Smooth muscle cell (in vitro differentiated cells): ENCODE results near the gene VGF. TPM values are rescaled to one million over a fixed set of nuclear protein-coding genes. Genes with fewer than 3 reads are reported as not detected.
A peak's percentile ranks its signal among the peaks of the same experiment; 100 is the strongest.
"Not testable (repeated sequence)": the region's sequence is repeated elsewhere in the genome, so short reads cannot be mapped to it uniquely, and the experiment has no call there.

Source experiments
- DNase-seq: peaks from one replicate; lab custom pipeline; 2025; ENCODE audit not compliant: unreplicated experiment; lab: John Stamatoyannopoulos, UW
- H2AFZ ChIP-seq: fragments of 200-600 bp; sonication (generic); 2 replicates; pipeline ENCODE4 v1.6.0; 2016; ENCODE audit warnings: antibody characterized with exemption, low read depth, mild to moderate bottlenecking
- H3F3A ChIP-seq: fragments of 200-600 bp; sonication (generic); 2 replicates; pipeline ENCODE4 v1.6.0; 2017; ENCODE audit warnings: antibody characterized with exemption, low read depth
- H3K27ac ChIP-seq: fragments of 200-600 bp; sonication (generic); 2 replicates; pipeline ENCODE4 v1.5.1; 2016; ENCODE audit warnings: low read depth, mild to moderate bottlenecking
- H3K27me3 ChIP-seq: fragments of 200-600 bp; sonication (generic); 2 replicates; pipeline ENCODE4 v1.6.1; 2016; ENCODE audit warnings: low read depth, mild to moderate bottlenecking
- H3K36me3 ChIP-seq: fragments of 200-600 bp; sonication (generic); 2 replicates; pipeline ENCODE4 v1.5.1; 2016; ENCODE audit warnings: low read depth
- H3K4me1 ChIP-seq: fragments of 200-600 bp; sonication (generic); 2 replicates; pipeline ENCODE4 v1.5.1; 2016; ENCODE audit warnings: low read depth
- H3K4me2 ChIP-seq: fragments of 200-600 bp; sonication (generic); 2 replicates; pipeline ENCODE4 v1.6.0; 2016; ENCODE audit warnings: mild to moderate bottlenecking
- H3K4me3 ChIP-seq: fragments of 200-600 bp; sonication (generic); 2 replicates; pipeline ENCODE4 v1.5.1; 2016; ENCODE audit warnings: mild to moderate bottlenecking
- H3K79me2 ChIP-seq: fragments of 200-600 bp; sonication (generic); 2 replicates; pipeline ENCODE4 v1.6.0; 2016; ENCODE audit warnings: low read depth, mild to moderate bottlenecking
- H3K9ac ChIP-seq: fragments of 200-600 bp; sonication (generic); 2 replicates; pipeline ENCODE4 v1.6.0; 2016; ENCODE audit warnings: low read depth
- H3K9me3 ChIP-seq: fragments of 200-600 bp; sonication (generic); replicated peaks from 2 replicates; pipeline ENCODE4 v1.5.1; 2016; ENCODE audit warnings: low read depth
- H4K20me1 ChIP-seq: fragments of 200-600 bp; sonication (generic); 2 replicates; pipeline ENCODE4 v1.6.0; 2016; ENCODE audit warnings: low read depth
- CTCF ChIP-seq: fragments of 200-600 bp; sonication (generic); IDR thresholded peaks from 2 replicates; pipeline ENCODE4 v1.5.1; 2017; ENCODE audit warnings: borderline replicate concordance, mild to moderate bottlenecking, antibody characterized with exemption; ENCODE audit not compliant: insufficient read depth, poor library complexity, severe bottlenecking
- WGBS: methylation state at CpG from one replicate; pipeline ENCODE4 v1.1.7; 2016; ENCODE audit warnings: low lambda C conversion rate; 5-methylcytosine and 5-hydroxymethylcytosine counted together
- polyA plus RNA-seq: library from polyadenylated mRNA; unstranded; fragments of >200 nt; fragmentation: Nextera tagmentation; extraction: Ambion mirVana; gene quantifications from 2 replicates; pipeline ENCODE4 v1.2.1, GENCODE V29; 2016
- total RNA-seq: library from RNA; depleted of rRNA; stranded (reverse); fragments of >200 nt; gene quantifications from 2 replicates; pipeline ENCODE4 v1.2.3, GENCODE V29; 2014

VGF gene
- total and polyA plus RNA-seq, 2 experiments from 2014 or later = 0.25 to 0.85 TPM

- Histone ChIP-seq H3K4me2 (peak overlapping the region; percentile 68), H2AFZ (no peak overlapping the region), H3F3A (no peaks in the 10 kb centered on the region), H3K4me3 (peak overlapping the region; percentile 21), H3K36me3 (no peaks in the 10 kb centered on the region), H3K27me3 (peaks cover 43% of the 10 kb centered on the region), H3K9me3 (no peaks in the 10 kb centered on the region), H3K4me1 (no peaks in the 10 kb centered on the region), H3K9ac (no peak overlapping the region), H3K79me2 (no peaks in the 10 kb centered on the region), H4K20me1 (no peaks in the 10 kb centered on the region), H3K27ac (no peak overlapping the region)
- no peak for TF ChIP-seq CTCF
- WGBS = 20% methylated on average over 50 of the region's 75 CpGs
- DNase-seq = no peak
These were observed 36.6 kb upstream of the VGF start for GRCh38 chr7:101201695-101202602.

GRCh38 chr7:101200862-101201599 lies 35.7 kb upstream of the VGF start, which contains the start of gene MOGAT3:
Gene MOGAT3 (minus strand): TSS chr7:101201036. CDS start chr7:101200854, 182 bp downstream.
- TF ChIP-seq CTCF = no peak
- Histone ChIP-seq H4K20me1 (no peaks in the 10 kb centered on the region), H3K4me1 (no peaks in the 10 kb centered on the region), H3K4me2 (peak within 1 kb of the TSS; percentile 68), H3K9me3 (no peaks in the 10 kb centered on the region), H3K9ac (no peak within 1 kb of the TSS), H3K36me3 (no peaks in the 10 kb centered on the region), H3K27ac (no peak within 1 kb of the TSS), H3K4me3 (peak within 1 kb of the TSS; percentile 21), H2AFZ (no peak within 1 kb of the TSS), H3K79me2 (no peaks in the 10 kb centered on the region), H3K27me3 (peaks cover 43% of the 10 kb centered on the region), H3F3A (no peaks in the 10 kb centered on the region)
- 55% methylated on average over 21 of the region's 21 CpGs for WGBS
- DNase-seq = no peak

- 83% methylated on average over 2 of the region's 2 CpGs for WGBS
- H4K20me1 ChIP-seq = no peaks in the 10 kb centered on the region
- H3K4me2 ChIP-seq = no peak overlapping the region
- H3K4me1 ChIP-seq = no peaks in the 10 kb centered on the region
- H3K27me3 ChIP-seq = peaks cover 43% of the 10 kb centered on the region
- no peak overlapping the region for H3K9ac ChIP-seq
- H3K4me3 ChIP-seq = peak overlapping the region; percentile 8
- DNase-seq = no peak
- no peaks in the 10 kb centered on the region for H3F3A ChIP-seq
- no peak for TF ChIP-seq CTCF
- no peak overlapping the region for H2AFZ ChIP-seq
- no peak overlapping the region for H3K27ac ChIP-seq
- no peaks in the 10 kb centered on the region for H3K9me3 ChIP-seq
- no peaks in the 10 kb centered on the region for H3K79me2 ChIP-seq
- H3K36me3 ChIP-seq = no peaks in the 10 kb centered on the region
These were observed 35.1 kb upstream of the VGF start for GRCh38 chr7:101200504-101200861.

- not testable (repeated sequence) for H3K79me2 ChIP-seq, H3K27ac ChIP-seq, H3K36me3 ChIP-seq, H3K9ac ChIP-seq, H3K4me1 ChIP-seq, H3K4me3 ChIP-seq, H2AFZ ChIP-seq, H4K20me1 ChIP-seq, H3K9me3 ChIP-seq, H3K4me2 ChIP-seq, H3F3A ChIP-seq, DNase-seq
- H3K27me3 ChIP-seq = peaks cover 43% of the 10 kb centered on the region
- WGBS = 88% methylated on average over 10 of the region's 10 CpGs
These were observed 34.2 kb upstream of the VGF start for GRCh38 chr7:101199522-101199921.
